Measurements from ENCODE around the gene GH2. TPM values are rescaled to one million over a fixed set of nuclear protein-coding genes. Genes with fewer than 3 reads are reported as not detected.

The GH2 gene
- polyA plus RNA-seq, 4 donors: not detected

Other genes with a start within 250 kb of the GH2 start
- gene LIMD2, start 181.8 kb downstream of the GH2 start, polyA plus RNA-seq (ENCODE audit: insufficient read length in 4 of 4): 10 to 100 TPM; 21.9 to 40.3 (median 31.8) TPM
- 10 to 100 TPM; 35.9 to 80.8 (median 54.7) TPM for gene STRADA, start 140.1 kb downstream of the GH2 start, polyA plus RNA-seq (ENCODE audit: insufficient read length in 4 of 4)
- 100 to 1,000 TPM in 3 of 4 donors, 10 to 100 TPM in 1; 86.9 to 126 (median 108) TPM for gene CCDC47, start 108.3 kb downstream of the GH2 start, polyA plus RNA-seq (ENCODE audit: insufficient read length in 4 of 4)
- 100 to 1,000 TPM; 125 to 212 (median 183) TPM for gene DDX42, start 107.8 kb downstream of the GH2 start, polyA plus RNA-seq (ENCODE audit: insufficient read length in 4 of 4)
- 100 to 1,000 TPM; 156 to 190 (median 181) TPM for gene PSMC5, start 54.5 kb downstream of the GH2 start, polyA plus RNA-seq (ENCODE audit: insufficient read length in 4 of 4)
- gene FTSJ3, start 54.3 kb downstream of the GH2 start, polyA plus RNA-seq (ENCODE audit: insufficient read length in 4 of 4): 10 to 100 TPM; 59.9 to 92.1 (median 62.6) TPM
- 10 to 100 TPM; 55.0 to 63.8 (median 57.8) TPM for gene SMARCD2, start 39.3 kb downstream of the GH2 start, polyA plus RNA-seq (ENCODE audit: insufficient read length in 4 of 4)
- under 1 TPM in 2 of 4 donors, not detected in 2; 0.61 to 0.82 TPM for gene CSH2, start 8.3 kb downstream of the GH2 start, polyA plus RNA-seq (ENCODE audit: insufficient read length in 4 of 4)
- gene CSH1, start 14.6 kb upstream of the GH2 start, polyA plus RNA-seq (ENCODE audit: insufficient read length in 4 of 4): 1 to 10 TPM in 1 of 4 donors, under 1 TPM in 1, not detected in 2; 0.55 to 1.8 TPM
- gene CSHL1, start 29.3 kb upstream of the GH2 start, polyA plus RNA-seq (ENCODE audit: insufficient read length in 4 of 4): not detected
- not detected for gene GH1, start 36.9 kb upstream of the GH2 start, polyA plus RNA-seq (ENCODE audit: insufficient read length in 4 of 4)
- gene CD79B, start 50.4 kb upstream of the GH2 start, polyA plus RNA-seq (ENCODE audit: insufficient read length in 4 of 4): 1 to 10 TPM; 1.8 to 3.0 (median 2.9) TPM
- gene SCN4A, start 91.0 kb upstream of the GH2 start, polyA plus RNA-seq (ENCODE audit: insufficient read length in 4 of 4): 1 to 10 TPM in 3 of 4 donors, under 1 TPM in 1; 0.99 to 1.3 (median 1.2) TPM
- gene PRR29, start 116.4 kb upstream of the GH2 start, polyA plus RNA-seq (ENCODE audit: insufficient read length in 4 of 4): 1 to 10 TPM; 2.9 to 4.0 (median 3.6) TPM
- 10 to 100 TPM; 22.0 to 36.0 (median 29.4) TPM for gene ICAM2, start 138.7 kb upstream of the GH2 start, polyA plus RNA-seq (ENCODE audit: insufficient read length in 4 of 4)
- gene ERN1, start 248.2 kb upstream of the GH2 start, polyA plus RNA-seq (ENCODE audit: insufficient read length in 4 of 4): 10 to 100 TPM in 1 of 4 donors, 1 to 10 TPM in 3; 7.7 to 11.1 (median 8.9) TPM

All from left renal cortex interstitium (tissue), 4 donors.